ENCODE data around the gene TECR. TPM values are rescaled to one million over a fixed set of nuclear protein-coding genes. Genes with fewer than 3 reads are reported as not detected.

The TECR gene
- total RNA-seq, 1 experiment from 2014 or later: 232 TPM

GRCh38 chr19:14494910-14495671 lies 34.3 kb upstream of the TECR start:
- ChIA-PET CTCF (interaction anchor here (1.4 to 1.8 kb wide), 2 partner anchors 9 to 15 kb away, joined by 3 to 5 read pairs; no protein-coding TSS in a partner anchor), POLR2A (interaction anchor here (2.8 to 3.1 kb wide), 2 partner anchors 12 to 23 kb away, joined by 11 to 15 read pairs; partner anchors contain the start of gene DNAJB1), RAD21 (ENCODE audit: low non-redundant PET in 1 of 2, low total read pairs in 2 of 2, uncharacterized antibody in 2 of 2, unreplicated experiment in 2 of 2) (no interaction called here)
- no peak for TF ChIP-seq FOSL1 (IDR thresholded peaks at IDR 0.05; ENCODE audit: low read depth)
- TF ChIP-seq SP1 (IDR thresholded peaks at IDR 0.05; ENCODE audit: low read depth): 0 out of 2 replicates have a peak, but pooled peaks have one; percentile 9
- TF ChIP-seq SIN3A (IDR thresholded peaks at IDR 0.05; ENCODE audit: low read depth): no peak
- Histone ChIP-seq H3K27me3 (ENCODE audit: insufficient read depth, low read length) (no peaks in the 10 kb centered on the region), H3K4me1 (ENCODE audit: control insufficient read depth in 1 of 2, insufficient read depth in 2 of 2, low read length in 2 of 2) (peaks cover 20 to 29% of the 10 kb centered on the region in 2 experiments), H3K9me3 (ENCODE audit: control insufficient read depth in 1 of 2, insufficient read depth in 1 of 2, low read depth in 1 of 2, low read length in 2 of 2) (no peaks in the 10 kb centered on the region), H3K4me2 (ENCODE audit: low read length) (peak overlapping the region; percentile 79), H3K9ac (ENCODE audit: low read length) (peak overlapping the region; percentile 86), H4K20me1 (ENCODE audit: insufficient read depth) (no peaks in the 10 kb centered on the region), H3K4me3 (replicated peaks in 1 of 2; ENCODE audit: low read depth in 1 of 2, low read length in 2 of 2) (peak overlapping the region; percentile 78 to 86), H3K79me2 (ENCODE audit: insufficient read depth, low read length) (peaks cover 41% of the 10 kb centered on the region), H3K36me3 (ENCODE audit: control insufficient read depth in 1 of 2, insufficient read depth in 2 of 2, low read length in 2 of 2) (peaks cover 0 to 3% of the 10 kb centered on the region in 2 experiments; a peak in 2 of 4 replicates), H3K9me2 (ENCODE audit: insufficient read depth) (no peaks in the 10 kb centered on the region), H2AFZ (ENCODE audit: low read depth, low read length, poor library complexity, severe bottlenecking) (no peak overlapping the region), H3K27ac (ENCODE audit: low read depth, low read length) (peak overlapping the region; percentile 58)
- DNase-seq (ENCODE audit: low read depth, low spot score) (no peak), ATAC-seq (no peak)
- no TSS peak for BruUV-seq (replicated peaks)
- intact Hi-C loops (cut with micrococcal nuclease): no loop called here

DNA sequence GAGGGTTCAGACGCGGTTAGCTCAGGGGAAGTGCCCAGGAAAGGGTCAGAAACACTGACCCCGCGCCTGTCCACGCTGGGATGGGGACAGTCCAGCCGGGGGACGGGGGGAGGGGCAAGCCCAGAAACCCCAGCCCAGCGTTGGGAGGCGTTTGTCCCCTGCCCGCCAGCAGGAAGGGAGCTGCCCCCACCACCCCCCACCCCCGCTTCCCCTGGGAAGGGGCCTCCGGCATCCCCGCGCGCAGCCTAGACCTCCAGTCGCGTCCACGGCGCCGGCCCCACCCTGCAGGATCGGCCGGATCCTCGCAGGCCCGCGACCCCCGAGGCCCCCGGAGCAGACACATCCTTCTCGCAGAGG lies 33.7 kb upstream of the TECR start:
- Histone ChIP-seq H3K27ac (ENCODE audit: low read depth, low read length) (peak overlapping the region; percentile 58), H3K4me1 (ENCODE audit: control insufficient read depth in 1 of 2, insufficient read depth in 2 of 2, low read length in 2 of 2) (peaks cover 20 to 29% of the 10 kb centered on the region in 2 experiments), H3K27me3 (ENCODE audit: insufficient read depth, low read length) (no peaks in the 10 kb centered on the region), H3K4me3 (replicated peaks in 1 of 2; ENCODE audit: low read depth in 1 of 2, low read length in 2 of 2) (peak overlapping the region; percentile 78 to 86), H3K9me3 (ENCODE audit: control insufficient read depth in 1 of 2, insufficient read depth in 1 of 2, low read depth in 1 of 2, low read length in 2 of 2) (no peaks in the 10 kb centered on the region), H4K20me1 (ENCODE audit: insufficient read depth) (no peaks in the 10 kb centered on the region), H3K79me2 (ENCODE audit: insufficient read depth, low read length) (peaks cover 41% of the 10 kb centered on the region), H3K9me2 (ENCODE audit: insufficient read depth) (no peaks in the 10 kb centered on the region), H3K9ac (ENCODE audit: low read length) (peak overlapping the region; percentile 86), H3K36me3 (ENCODE audit: control insufficient read depth in 1 of 2, insufficient read depth in 2 of 2, low read length in 2 of 2) (peaks cover 0 to 3% of the 10 kb centered on the region in 2 experiments; a peak in 2 of 4 replicates), H3K4me2 (ENCODE audit: low read length) (peak overlapping the region; percentile 79), H2AFZ (ENCODE audit: low read depth, low read length, poor library complexity, severe bottlenecking) (no peak overlapping the region)
- intact Hi-C loops (cut with micrococcal nuclease): no loop called here
- no TSS peak for BruUV-seq (replicated peaks)
- ChIA-PET RAD21 (ENCODE audit: low non-redundant PET in 1 of 2, low total read pairs in 2 of 2, uncharacterized antibody in 2 of 2, unreplicated experiment in 2 of 2) (no interaction called here), CTCF (interaction anchor here (1.1 to 1.8 kb wide), 4 partner anchors 8 to 359 kb away, joined by 3 to 5 read pairs (median 4); partner anchors contain the start of gene ASF1B), POLR2A (interaction anchor here (1.1 to 3.1 kb wide), 5 partner anchors 11 to 359 kb away, joined by 3 to 15 read pairs (median 11); partner anchors contain the start of genes ASF1B and DNAJB1)
- DNase-seq (ENCODE audit: low read depth, low spot score) (no peak), ATAC-seq (no peak; the same call in 1 of the 2 replicates)
- no peak for TF ChIP-seq EZH2 (IDR thresholded peaks at IDR 0.05)
- TF ChIP-seq EZH2phosphoT487 (IDR thresholded peaks at IDR 0.05; ENCODE audit: borderline replicate concordance): no peak
- TF ChIP-seq ZBTB33 (IDR thresholded peaks at IDR 0.05; ENCODE audit: extremely low read depth, insufficient replicate concordance, low read length): no peak
- no peak for TF ChIP-seq TCF7L2 (IDR thresholded peaks at IDR 0.05; ENCODE audit: borderline replicate concordance, extremely low read depth, insufficient read depth, insufficient read length)
- no peak for TF ChIP-seq POLR2A (IDR thresholded peaks at IDR 0.05; ENCODE audit: borderline replicate concordance, extremely low read depth, insufficient read depth, insufficient read length)
- TF ChIP-seq SRF (IDR thresholded peaks at IDR 0.05; ENCODE audit: low read depth): no peak
- no peak for TF ChIP-seq JUND (IDR thresholded peaks at IDR 0.05)
- TF ChIP-seq, protein P1, sequence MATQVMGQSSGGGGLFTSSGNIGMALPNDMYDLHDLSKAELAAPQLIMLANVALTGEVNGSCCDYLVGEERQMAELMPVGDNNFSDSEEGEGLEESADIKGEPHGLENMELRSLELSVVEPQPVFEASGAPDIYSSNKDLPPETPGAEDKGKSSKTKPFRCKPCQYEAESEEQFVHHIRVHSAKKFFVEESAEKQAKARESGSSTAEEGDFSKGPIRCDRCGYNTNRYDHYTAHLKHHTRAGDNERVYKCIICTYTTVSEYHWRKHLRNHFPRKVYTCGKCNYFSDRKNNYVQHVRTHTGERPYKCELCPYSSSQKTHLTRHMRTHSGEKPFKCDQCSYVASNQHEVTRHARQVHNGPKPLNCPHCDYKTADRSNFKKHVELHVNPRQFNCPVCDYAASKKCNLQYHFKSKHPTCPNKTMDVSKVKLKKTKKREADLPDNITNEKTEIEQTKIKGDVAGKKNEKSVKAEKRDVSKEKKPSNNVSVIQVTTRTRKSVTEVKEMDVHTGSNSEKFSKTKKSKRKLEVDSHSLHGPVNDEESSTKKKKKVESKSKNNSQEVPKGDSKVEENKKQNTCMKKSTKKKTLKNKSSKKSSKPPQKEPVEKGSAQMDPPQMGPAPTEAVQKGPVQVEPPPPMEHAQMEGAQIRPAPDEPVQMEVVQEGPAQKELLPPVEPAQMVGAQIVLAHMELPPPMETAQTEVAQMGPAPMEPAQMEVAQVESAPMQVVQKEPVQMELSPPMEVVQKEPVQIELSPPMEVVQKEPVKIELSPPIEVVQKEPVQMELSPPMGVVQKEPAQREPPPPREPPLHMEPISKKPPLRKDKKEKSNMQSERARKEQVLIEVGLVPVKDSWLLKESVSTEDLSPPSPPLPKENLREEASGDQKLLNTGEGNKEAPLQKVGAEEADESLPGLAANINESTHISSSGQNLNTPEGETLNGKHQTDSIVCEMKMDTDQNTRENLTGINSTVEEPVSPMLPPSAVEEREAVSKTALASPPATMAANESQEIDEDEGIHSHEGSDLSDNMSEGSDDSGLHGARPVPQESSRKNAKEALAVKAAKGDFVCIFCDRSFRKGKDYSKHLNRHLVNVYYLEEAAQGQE (IDR thresholded peaks at IDR 0.05; ENCODE audit: low read depth): no peak
- no peak for TF ChIP-seq YY1 (IDR thresholded peaks at IDR 0.05; ENCODE audit: extremely low read depth, insufficient replicate concordance, low read depth, low read length)
- no peak for TF ChIP-seq CBX3 (IDR thresholded peaks at IDR 0.05; ENCODE audit: low read depth)
